ENCODE results near the gene PLEKHG3. TPM values are rescaled to one million over a fixed set of nuclear protein-coding genes. Genes with fewer than 3 reads are reported as not detected.

The PLEKHG3 gene
- total and polyA plus RNA-seq, 4 donors: 8.4 to 21.3 (median 14.6) TPM

DNA sequence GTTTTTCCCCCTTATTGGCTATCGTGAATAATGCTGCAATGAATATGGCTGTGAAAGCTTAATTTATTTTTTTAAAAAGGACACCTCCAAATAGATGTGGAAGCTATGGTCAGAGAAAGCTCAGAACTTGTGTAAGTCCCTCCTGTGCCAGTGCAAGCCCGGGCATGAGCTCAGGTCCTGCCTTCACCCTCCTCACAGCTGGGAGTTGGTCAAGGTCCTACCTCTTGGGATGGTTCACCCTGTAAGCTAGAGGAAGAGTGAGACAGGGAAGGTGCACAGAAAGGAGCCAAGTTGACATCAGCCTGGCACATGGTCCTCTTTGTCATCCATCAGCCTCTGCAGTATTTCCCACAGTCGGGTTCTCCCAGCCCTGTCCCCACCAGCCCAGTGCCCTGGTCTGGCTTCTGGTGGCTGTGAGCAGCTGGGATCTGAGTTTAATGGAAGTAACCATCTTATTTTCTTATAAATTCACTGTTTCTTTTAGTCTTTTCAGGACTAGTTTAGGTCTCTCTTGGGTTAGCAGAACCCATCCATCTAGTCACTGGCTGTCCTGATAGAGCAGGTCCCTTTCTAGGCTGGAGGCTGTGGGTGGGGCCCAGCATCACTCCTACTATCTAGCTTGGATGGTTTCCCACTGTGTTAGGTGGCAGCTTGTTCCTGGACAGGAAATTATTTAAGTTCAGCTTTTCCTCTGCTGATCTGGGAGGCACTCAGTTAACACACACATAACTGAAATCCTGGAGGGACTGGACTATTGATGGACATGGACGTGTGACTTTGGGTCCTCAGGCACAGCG, 11.8 kb upstream of the PLEKHG3 start:
- Histone ChIP-seq H3K27me3 (ENCODE audit: control insufficient read depth in 4 of 4, insufficient read depth in 4 of 4, low read length in 3 of 4) (no peaks in the 10 kb centered on the region), H3K4me3 (ENCODE audit: low read depth in 1 of 3, low read length in 3 of 3) (no peak overlapping the region), H3K9me3 (ENCODE audit: control insufficient read depth in 4 of 4, low read length in 3 of 4) (no peaks in the 10 kb centered on the region), H3K36me3 (ENCODE audit: control insufficient read depth in 4 of 4, insufficient read depth in 3 of 4, low read depth in 1 of 4, low read length in 3 of 4) (no peaks in the 10 kb centered on the region), H3K9ac (ENCODE audit: low read depth in 1 of 2, low read length in 2 of 2) (no peak overlapping the region), H3K4me1 (ENCODE audit: control insufficient read depth in 4 of 4, insufficient read depth in 4 of 4, low read length in 3 of 4) (no peaks in the 10 kb centered on the region), H3K27ac (ENCODE audit: low read depth in 1 of 2, low read length in 2 of 2) (no peak overlapping the region)
- TF ChIP-seq HNF4G (IDR thresholded peaks at IDR 0.05): no peak
- no peak for TF ChIP-seq REST (IDR thresholded peaks at IDR 0.05)
- TF ChIP-seq FOXA1 (IDR thresholded peaks at IDR 0.05): no peak
- WGBS: 88% methylated on average over 5 of the region's 5 CpGs
- DNase-seq (ENCODE audit: low spot score): no peak

GRCh38 chr14:64692986-64693809, 11.0 kb upstream of the PLEKHG3 start:
- H3K9ac ChIP-seq (ENCODE audit: low read depth in 1 of 2, low read length in 2 of 2): no peak overlapping the region
- 82% methylated on average over 5 of the region's 5 CpGs for WGBS
- no peaks in the 10 kb centered on the region for H3K4me1 ChIP-seq (ENCODE audit: control insufficient read depth in 4 of 4, insufficient read depth in 4 of 4, low read length in 3 of 4)
- TF ChIP-seq NR2F2 (IDR thresholded peaks at IDR 0.05): peak; percentile 66
- TF ChIP-seq GABPA (IDR thresholded peaks at IDR 0.05 in 1 of 2, conservative IDR thresholded peaks at IDR 0.05 in 1 of 2): no peak
- H3K36me3 ChIP-seq (ENCODE audit: control insufficient read depth in 4 of 4, insufficient read depth in 3 of 4, low read depth in 1 of 4, low read length in 3 of 4): no peaks in the 10 kb centered on the region
- no peak overlapping the region for H3K4me3 ChIP-seq (ENCODE audit: low read depth in 1 of 3, low read length in 3 of 3)
- no peak for DNase-seq (ENCODE audit: low spot score)
- H3K27ac ChIP-seq (ENCODE audit: low read depth in 1 of 2, low read length in 2 of 2): no peak overlapping the region
- no peaks in the 10 kb centered on the region for H3K27me3 ChIP-seq (ENCODE audit: control insufficient read depth in 4 of 4, insufficient read depth in 4 of 4, low read length in 3 of 4)
- no peaks in the 10 kb centered on the region for H3K9me3 ChIP-seq (ENCODE audit: control insufficient read depth in 4 of 4, low read length in 3 of 4)

DNA sequence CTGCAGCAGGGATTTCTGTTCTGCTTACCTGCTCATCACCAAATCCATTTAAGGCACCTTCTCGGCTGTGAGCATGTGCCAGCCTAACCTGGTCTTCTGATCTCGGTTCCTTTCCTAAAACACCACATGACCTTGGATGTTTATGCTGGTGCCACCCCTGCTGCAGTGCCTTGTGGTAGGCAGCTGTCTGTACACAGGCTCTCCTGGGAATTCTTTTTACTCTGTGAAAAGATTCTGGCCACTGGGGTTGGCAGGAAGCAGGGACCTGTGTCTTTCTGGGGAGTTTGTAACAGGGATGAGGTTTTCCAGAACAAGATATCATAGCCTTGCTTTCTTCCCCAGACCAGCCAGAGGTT, 10.4 kb upstream of the PLEKHG3 start:
- H3K27ac ChIP-seq (ENCODE audit: low read depth in 1 of 2, low read length in 2 of 2): no peak overlapping the region
- no peak for TF ChIP-seq FOXA1 (IDR thresholded peaks at IDR 0.05)
- no peak for TF ChIP-seq JUND (IDR thresholded peaks at IDR 0.05)
- TF ChIP-seq, protein P1, sequence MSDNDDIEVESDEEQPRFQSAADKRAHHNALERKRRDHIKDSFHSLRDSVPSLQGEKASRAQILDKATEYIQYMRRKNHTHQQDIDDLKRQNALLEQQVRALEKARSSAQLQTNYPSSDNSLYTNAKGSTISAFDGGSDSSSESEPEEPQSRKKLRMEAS (IDR thresholded peaks at IDR 0.05): no peak
- TF ChIP-seq TAF1 (conservative IDR thresholded peaks at IDR 0.05): no peak
- no peak for TF ChIP-seq RXRA (IDR thresholded peaks at IDR 0.05)
- no peak for TF ChIP-seq YY1 (IDR thresholded peaks at IDR 0.05)
- TF ChIP-seq HNF4A (conservative IDR thresholded peaks at IDR 0.05): no peak
- no peak for TF ChIP-seq HNF4G (IDR thresholded peaks at IDR 0.05)
- TF ChIP-seq REST (IDR thresholded peaks at IDR 0.05): no peak
- TF ChIP-seq, protein P2, sequence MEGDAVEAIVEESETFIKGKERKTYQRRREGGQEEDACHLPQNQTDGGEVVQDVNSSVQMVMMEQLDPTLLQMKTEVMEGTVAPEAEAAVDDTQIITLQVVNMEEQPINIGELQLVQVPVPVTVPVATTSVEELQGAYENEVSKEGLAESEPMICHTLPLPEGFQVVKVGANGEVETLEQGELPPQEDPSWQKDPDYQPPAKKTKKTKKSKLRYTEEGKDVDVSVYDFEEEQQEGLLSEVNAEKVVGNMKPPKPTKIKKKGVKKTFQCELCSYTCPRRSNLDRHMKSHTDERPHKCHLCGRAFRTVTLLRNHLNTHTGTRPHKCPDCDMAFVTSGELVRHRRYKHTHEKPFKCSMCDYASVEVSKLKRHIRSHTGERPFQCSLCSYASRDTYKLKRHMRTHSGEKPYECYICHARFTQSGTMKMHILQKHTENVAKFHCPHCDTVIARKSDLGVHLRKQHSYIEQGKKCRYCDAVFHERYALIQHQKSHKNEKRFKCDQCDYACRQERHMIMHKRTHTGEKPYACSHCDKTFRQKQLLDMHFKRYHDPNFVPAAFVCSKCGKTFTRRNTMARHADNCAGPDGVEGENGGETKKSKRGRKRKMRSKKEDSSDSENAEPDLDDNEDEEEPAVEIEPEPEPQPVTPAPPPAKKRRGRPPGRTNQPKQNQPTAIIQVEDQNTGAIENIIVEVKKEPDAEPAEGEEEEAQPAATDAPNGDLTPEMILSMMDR (IDR thresholded peaks at IDR 0.05; ENCODE audit: low read depth, low read length, missing input control): no peak
- no peak for TF ChIP-seq ZBTB33 (IDR thresholded peaks at IDR 0.05)
- no peak for TF ChIP-seq GABPA (IDR thresholded peaks at IDR 0.05 in 1 of 2, conservative IDR thresholded peaks at IDR 0.05 in 1 of 2)
- no peak for TF ChIP-seq NR2F2 (IDR thresholded peaks at IDR 0.05)

More for the DNA sequence above, 10.4 kb upstream of the PLEKHG3 start:
- H3K9me3 ChIP-seq (ENCODE audit: control insufficient read depth in 4 of 4, low read length in 3 of 4): no peaks in the 10 kb centered on the region
- DNase-seq (ENCODE audit: low spot score): no peak
- H3K4me3 ChIP-seq (ENCODE audit: low read depth in 1 of 3, low read length in 3 of 3): no peak overlapping the region
- no peaks in the 10 kb centered on the region for H3K27me3 ChIP-seq (ENCODE audit: control insufficient read depth in 4 of 4, insufficient read depth in 4 of 4, low read length in 3 of 4)
- no peak overlapping the region for H3K9ac ChIP-seq (ENCODE audit: low read depth in 1 of 2, low read length in 2 of 2)
- H3K4me1 ChIP-seq (ENCODE audit: control insufficient read depth in 4 of 4, insufficient read depth in 4 of 4, low read length in 3 of 4): peaks cover 0 to 4% (median 2%) of the 10 kb centered on the region in 4 donors
- 91% methylated on average over 2 of the region's 2 CpGs for WGBS
- no peaks in the 10 kb centered on the region for H3K36me3 ChIP-seq (ENCODE audit: control insufficient read depth in 4 of 4, insufficient read depth in 3 of 4, low read depth in 1 of 4, low read length in 3 of 4)

Data from liver (tissue), 9 donors.